GM12801 (cell line): ENCODE measurements around the gene PIP5K1C.

Source experiments
- CTCF ChIP-seq: IDR thresholded peaks from one replicate; pipeline ENCODE4 v1.5.1; 2011; ENCODE audit warnings: control low read depth; ENCODE audit not compliant: insufficient read length; ENCODE audit errors: extremely low read depth

The PIP5K1C gene

GRCh38 chr19:3664879-3665642, 35.2 kb downstream of the PIP5K1C start:
- no peak for TF ChIP-seq CTCF

- TF ChIP-seq CTCF = no peak
Observed at GRCh38 chr19:3663838-3664237, 36.4 kb downstream of the PIP5K1C start.

GRCh38 chr19:3661284-3662238, 38.7 kb downstream of the PIP5K1C start:
- TF ChIP-seq CTCF = no peak

GRCh38 chr19:3660493-3661219, 39.6 kb downstream of the PIP5K1C start:
- no peak for TF ChIP-seq CTCF

GRCh38 chr19:3659746-3660112, 40.5 kb downstream of the PIP5K1C start:
- TF ChIP-seq CTCF = no peak

- TF ChIP-seq CTCF = no peak
Observed at GRCh38 chr19:3658870-3659745, 41.2 kb downstream of the PIP5K1C start.
